ENCODE data around the gene ANKLE2.

The ANKLE2 gene

GRCh38 chr12:132707241-132707640 lies 54.4 kb downstream of the ANKLE2 start:
- no peak overlapping the region for H3K27ac ChIP-seq
- TF ChIP-seq CTCF (IDR thresholded peaks at IDR 0.05; ENCODE audit: low read depth, low read length) = no peak
- no peak for DNase-seq

GRCh38 chr12:132703641-132704040 lies 58.0 kb downstream of the ANKLE2 start:
- no peak for DNase-seq
- no peak overlapping the region for H3K27ac ChIP-seq
- no peaks in the 10 kb centered on the region for H3K9me3 ChIP-seq (ENCODE audit: severe bottlenecking)
- H3K36me3 ChIP-seq = peaks cover 64% of the 10 kb centered on the region
- H3K4me3 ChIP-seq (ENCODE audit: low read depth, low read length) = no peak overlapping the region
- TF ChIP-seq CTCF (IDR thresholded peaks at IDR 0.05; ENCODE audit: low read depth, low read length) = no peak
- H3K27me3 ChIP-seq (ENCODE audit: insufficient read depth, low read depth, severe bottlenecking) = no peaks in the 10 kb centered on the region

More at GRCh38 chr12:132707241-132707640, 54.4 kb downstream of the ANKLE2 start:
- Histone ChIP-seq H3K4me3 (ENCODE audit: low read depth, low read length) (no peak overlapping the region), H3K27me3 (ENCODE audit: insufficient read depth, low read depth, severe bottlenecking) (no peaks in the 10 kb centered on the region), H3K9me3 (ENCODE audit: severe bottlenecking) (no peaks in the 10 kb centered on the region), H3K36me3 (peaks cover 46% of the 10 kb centered on the region)

- peaks cover 66% of the 10 kb centered on the region for H3K36me3 ChIP-seq
- no peak for TF ChIP-seq CTCF (IDR thresholded peaks at IDR 0.05; ENCODE audit: low read depth, low read length)
- H3K27me3 ChIP-seq (ENCODE audit: insufficient read depth, low read depth, severe bottlenecking) = no peaks in the 10 kb centered on the region
- no peak overlapping the region for H3K4me3 ChIP-seq (ENCODE audit: low read depth, low read length)
- H3K27ac ChIP-seq = no peak overlapping the region
- DNase-seq = no peak
- no peaks in the 10 kb centered on the region for H3K9me3 ChIP-seq (ENCODE audit: severe bottlenecking)
Observed at GRCh38 chr12:132702640-132703039, 59.0 kb downstream of the ANKLE2 start.

- H3K9me3 ChIP-seq (ENCODE audit: severe bottlenecking) = no peaks in the 10 kb centered on the region
- no peak overlapping the region for H3K27ac ChIP-seq
- no peak overlapping the region for H3K4me3 ChIP-seq (ENCODE audit: low read depth, low read length)
- peaks cover 80% of the 10 kb centered on the region for H3K36me3 ChIP-seq
- TF ChIP-seq CTCF (IDR thresholded peaks at IDR 0.05; ENCODE audit: low read depth, low read length) = no peak
- H3K27me3 ChIP-seq (ENCODE audit: insufficient read depth, low read depth, severe bottlenecking) = no peaks in the 10 kb centered on the region
- DNase-seq = no peak
Observed at GRCh38 chr12:132700212-132700822, 61.3 kb downstream of the ANKLE2 start.

GRCh38 chr12:132698341-132698740 lies 63.3 kb downstream of the ANKLE2 start:
- DNase-seq = no peak

More at GRCh38 chr12:132698341-132698740, 63.3 kb downstream of the ANKLE2 start:
- Histone ChIP-seq H3K36me3 (peaks cover 71% of the 10 kb centered on the region), H3K27ac (no peak overlapping the region), H3K9me3 (ENCODE audit: severe bottlenecking) (no peaks in the 10 kb centered on the region), H3K27me3 (ENCODE audit: insufficient read depth, low read depth, severe bottlenecking) (no peaks in the 10 kb centered on the region), H3K4me3 (ENCODE audit: low read depth, low read length) (no peak overlapping the region)
- no peak for TF ChIP-seq CTCF (IDR thresholded peaks at IDR 0.05; ENCODE audit: low read depth, low read length)

Measured in WERI-Rb-1 (cell line).